ENCODE results near the gene ASIC4.

Gene ASIC4

GRCh38 chr2:219515874-219516629, 1.8 kb downstream of the ASIC4 start:
- DNase-seq (ENCODE audit: low spot score): no peak

DNA sequence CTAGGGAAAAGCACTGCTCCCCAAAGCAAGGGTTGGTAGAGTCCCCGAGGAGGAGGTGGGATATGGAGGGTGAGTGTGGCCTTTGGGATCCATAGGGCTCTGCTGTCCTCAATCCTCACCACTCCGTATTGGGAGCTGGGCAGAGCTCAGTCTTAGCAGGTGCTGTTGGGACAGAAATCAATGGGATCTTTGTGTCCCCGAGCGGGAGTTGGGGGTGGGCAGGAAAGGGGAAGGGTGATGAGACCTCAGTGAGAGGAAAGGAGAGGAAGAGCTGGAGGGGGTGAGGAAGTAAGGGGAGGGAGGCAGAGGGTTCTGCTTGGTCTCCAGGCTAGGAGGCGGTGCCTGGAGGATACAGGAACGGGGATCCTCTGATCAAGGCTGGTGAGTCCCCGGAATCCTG, 2.6 kb downstream of the ASIC4 start:
- DNase-seq (ENCODE audit: low spot score): no peak

GRCh38 chr2:219517954-219518778, 3.9 kb downstream of the ASIC4 start:
- no peak for DNase-seq (ENCODE audit: low spot score)

DNA sequence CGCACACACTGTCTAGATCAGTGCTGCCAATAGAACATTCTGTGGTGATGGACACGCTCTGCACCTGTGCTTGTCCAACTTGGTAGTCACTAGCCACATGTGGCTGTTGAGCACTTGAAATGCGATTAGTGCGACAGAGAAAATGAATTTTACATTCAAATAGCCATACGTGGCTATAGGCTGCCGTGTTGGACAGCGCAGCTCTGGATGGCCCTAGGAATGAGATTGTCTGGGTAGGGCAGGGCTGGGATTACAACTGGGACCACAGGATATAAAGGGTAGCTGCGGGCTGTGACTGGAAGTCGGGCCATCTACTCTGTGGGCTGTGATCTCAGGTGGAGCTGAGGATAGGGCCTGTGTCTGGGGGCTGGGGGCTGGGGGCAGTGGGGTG, 5.2 kb downstream of the ASIC4 start:
- DNase-seq (ENCODE audit: low spot score): no peak

DNA sequence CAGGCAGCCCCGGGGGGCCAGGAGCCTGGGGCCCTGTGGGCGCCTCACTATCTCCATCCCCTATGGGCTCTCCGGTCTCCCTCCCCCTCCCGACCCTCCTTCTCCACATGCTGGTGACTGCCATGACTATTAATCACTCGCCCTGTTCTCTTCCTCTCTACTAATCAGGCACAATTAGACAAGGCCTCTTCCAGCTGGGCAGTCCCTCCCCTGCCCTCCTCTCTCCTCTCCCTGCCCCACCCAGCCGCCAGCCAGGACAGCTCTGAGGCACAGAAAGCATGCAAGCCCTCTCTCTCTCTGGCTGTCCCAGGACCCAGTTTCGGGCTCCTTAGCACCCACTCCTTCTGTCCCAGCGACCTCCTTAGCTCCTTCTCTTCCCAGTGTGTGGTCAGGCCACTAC, 5.8 kb downstream of the ASIC4 start:
- DNase-seq (ENCODE audit: low spot score): no peak

DNA sequence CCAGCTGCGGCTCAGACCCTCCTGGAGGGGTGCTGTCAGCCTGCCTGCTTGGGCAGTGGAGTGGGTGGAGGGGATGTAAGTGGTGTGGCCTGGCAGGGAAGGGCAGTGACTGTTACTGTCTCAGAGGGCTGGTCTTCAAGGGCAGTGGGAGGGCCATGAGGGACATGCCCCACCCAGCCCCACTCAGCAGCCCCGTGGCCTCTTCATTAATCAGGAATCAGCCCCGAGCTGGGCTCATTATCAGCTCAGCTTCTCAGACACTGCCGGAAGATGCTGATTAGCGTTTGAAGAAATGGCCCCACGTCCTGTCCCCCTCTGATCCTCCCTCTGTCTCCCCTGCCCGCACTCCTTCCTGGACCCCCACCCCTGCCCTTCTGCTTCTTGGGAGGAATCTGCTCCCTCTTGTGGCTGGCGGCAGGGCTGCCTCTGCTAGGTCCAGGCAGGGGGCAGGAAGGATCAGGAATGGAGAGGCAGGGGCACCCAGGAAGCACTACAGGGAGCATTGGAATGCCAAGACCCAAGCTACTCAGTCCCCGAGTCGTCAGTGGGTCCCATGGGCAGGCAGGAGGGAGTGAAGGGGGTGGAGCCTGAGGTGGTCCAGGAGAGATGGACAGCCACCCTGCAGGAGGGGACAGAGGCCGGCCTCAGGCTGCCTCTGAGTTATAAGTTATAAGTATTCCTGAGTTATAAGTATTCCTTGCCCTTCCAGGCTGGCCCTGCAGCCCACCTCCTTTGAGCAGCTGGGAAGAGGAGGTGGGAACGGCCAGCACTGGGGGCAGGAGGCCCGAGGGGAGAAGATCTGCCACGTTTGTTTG, 7.0 kb downstream of the ASIC4 start:
- DNase-seq (ENCODE audit: low spot score): peak; percentile 85

DNA sequence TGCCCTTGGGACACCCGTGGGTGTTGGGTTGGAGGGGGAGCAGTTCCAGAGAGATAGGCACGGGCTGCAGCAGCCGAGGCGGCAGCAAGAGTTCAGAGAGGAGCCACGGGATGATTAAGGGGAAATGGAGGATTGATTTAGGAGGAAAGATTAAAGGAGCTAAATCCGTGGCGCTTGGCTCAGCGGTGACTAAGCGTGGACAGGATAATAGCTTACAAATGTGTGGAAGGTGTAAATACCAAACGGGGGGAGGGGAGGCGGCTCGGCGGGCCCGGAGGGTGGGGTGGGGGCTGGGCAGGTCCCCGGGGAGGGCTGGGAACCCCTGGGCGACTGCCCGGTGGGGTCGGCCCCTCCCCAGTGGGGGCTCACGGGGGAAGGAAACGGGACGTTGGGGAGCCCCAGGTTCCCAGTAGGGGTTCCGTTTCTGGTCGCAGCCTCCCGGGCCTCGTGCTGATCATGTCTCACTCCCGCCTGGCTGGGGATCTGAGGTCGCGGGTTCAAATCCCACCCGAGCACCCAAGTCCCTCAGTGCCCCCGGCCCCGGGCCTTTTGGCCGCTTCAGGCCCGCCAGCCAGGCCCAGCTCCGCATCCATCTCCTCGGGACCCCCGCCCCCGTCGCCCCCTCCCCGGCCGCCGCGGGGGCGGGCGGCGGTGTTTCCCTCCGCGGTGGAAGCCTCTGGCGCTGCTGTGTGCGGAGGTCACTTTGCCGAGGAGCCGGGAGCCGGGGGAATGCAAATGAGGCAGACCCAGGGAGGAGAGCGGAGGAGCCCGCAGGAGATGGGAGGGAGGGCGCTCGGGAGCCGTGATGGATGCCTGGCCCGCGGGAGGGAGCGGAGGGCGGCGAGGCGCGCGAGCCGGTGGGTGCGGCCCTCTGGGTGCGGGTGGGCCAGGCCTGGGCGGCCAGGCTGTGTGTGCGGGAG, 8.1 kb downstream of the ASIC4 start:
- DNase-seq (ENCODE audit: low spot score): peak; percentile 84

DNA sequence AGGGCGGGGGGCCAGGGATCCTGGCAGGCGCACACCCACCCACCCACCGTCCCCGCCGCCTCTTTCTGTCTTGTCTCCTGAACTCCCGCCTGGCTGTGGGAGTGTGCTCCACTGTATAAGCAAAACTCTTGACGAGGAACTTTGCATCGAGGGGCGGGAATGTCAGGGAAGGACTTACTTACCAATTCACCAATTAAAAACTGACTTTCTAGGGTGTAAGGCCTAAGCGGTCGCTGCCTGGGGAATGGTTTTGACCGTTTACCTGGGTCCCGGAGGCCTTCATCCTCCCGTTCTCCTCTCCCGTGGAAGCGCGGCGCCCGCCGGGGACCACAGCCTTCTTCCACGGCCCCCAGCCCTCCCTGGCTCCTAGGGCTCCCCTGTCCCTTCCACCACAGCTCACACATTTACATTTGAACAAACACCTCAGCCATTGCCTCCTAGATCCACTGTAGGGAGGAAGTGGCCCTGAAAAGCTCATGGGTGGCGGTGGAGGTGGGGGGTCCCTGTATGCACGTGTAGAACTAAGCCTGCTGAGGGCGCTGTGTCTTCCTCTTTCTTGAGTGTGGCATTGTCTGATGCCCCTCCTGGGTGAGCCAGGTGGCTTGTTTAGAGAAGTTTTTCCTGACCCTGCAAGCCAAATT, 8.9 kb downstream of the ASIC4 start:
- DNase-seq (ENCODE audit: low spot score): no peak

DNA sequence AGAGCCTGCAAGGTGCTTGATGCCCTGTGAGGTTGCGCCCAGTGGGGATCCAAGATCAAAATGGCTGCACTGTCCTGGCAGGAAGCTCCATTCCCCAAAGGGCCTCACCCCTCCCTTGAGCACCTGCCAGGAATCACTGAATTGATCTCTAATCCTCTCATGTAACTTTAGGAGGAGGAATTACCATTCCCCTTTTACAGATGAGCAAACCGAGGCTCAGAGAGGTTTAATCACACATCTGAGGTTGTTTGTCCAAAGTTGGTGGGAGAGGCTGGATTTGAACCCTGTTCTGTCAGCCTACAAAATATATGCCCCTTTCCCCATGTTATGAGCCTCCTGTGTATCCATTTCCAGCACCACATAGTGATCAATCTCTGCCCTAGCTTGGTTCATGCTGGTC, 10.5 kb downstream of the ASIC4 start:
- no peak for DNase-seq (ENCODE audit: low spot score)

- no peak for DNase-seq (ENCODE audit: low spot score)
These were observed 11.4 kb downstream of the ASIC4 start for GRCh38 chr2:219525533-219526232.

GRCh38 chr2:219526320-219527075, 12.2 kb downstream of the ASIC4 start:
- DNase-seq (ENCODE audit: low spot score): no peak

GRCh38 chr2:219527076-219527394, 12.8 kb downstream of the ASIC4 start:
- DNase-seq (ENCODE audit: low spot score): no peak

DNA sequence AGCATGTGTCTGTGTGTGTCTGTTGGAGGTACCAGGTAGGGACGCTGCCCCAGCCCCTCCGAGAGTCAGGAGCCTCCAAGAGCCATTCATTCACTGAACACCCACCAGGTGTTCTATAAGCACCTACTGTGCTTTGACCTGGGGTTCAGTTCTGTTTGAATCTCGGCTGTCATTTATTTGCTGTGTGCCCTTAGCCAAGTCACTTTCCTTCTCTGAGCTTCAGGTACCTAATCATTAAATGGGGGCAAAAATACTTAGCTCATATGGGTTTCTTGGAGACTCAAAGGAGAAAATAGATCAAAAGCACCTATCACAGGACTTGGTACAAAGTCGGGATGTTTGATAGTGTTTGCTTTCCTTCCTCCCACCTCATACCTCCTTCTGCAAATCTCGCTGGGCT, 13.2 kb downstream of the ASIC4 start:
- no peak for DNase-seq (ENCODE audit: low spot score)

GRCh38 chr2:219530048-219530963, 16.0 kb downstream of the ASIC4 start:
- DNase-seq (ENCODE audit: low spot score): peak; percentile 95

- DNase-seq (ENCODE audit: low spot score): no peak
These were observed 17.5 kb downstream of the ASIC4 start for GRCh38 chr2:219531639-219532377.

- DNase-seq (ENCODE audit: low spot score): no peak
These were observed 18.0 kb downstream of the ASIC4 start for GRCh38 chr2:219532378-219532649.

- no peak for DNase-seq (ENCODE audit: low spot score)
These were observed 19.8 kb downstream of the ASIC4 start for GRCh38 chr2:219533930-219534661.

DNA sequence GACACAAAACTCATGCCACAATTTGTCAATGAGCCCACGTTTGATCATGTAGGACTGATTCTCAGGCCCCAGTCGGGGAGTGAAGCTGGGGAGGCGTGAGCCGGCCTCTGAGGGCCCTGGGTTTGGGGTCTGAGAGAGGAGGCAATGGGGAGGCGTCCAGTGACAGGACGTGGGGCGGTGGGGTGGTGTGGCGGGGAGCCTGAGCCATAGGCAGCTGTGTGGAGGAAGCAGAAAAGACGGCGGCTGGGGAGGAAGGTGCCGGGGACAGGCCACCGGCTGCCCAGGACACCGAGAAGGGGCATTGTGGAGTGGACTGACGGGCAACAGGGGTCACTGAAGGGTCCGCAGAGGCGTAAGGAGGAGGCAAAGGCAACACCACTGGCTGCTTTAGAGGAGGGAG, 22.1 kb downstream of the ASIC4 start:
- DNase-seq (ENCODE audit: low spot score): no peak

All from AG08395 (cell line).